ENCODE measurements around the gene PLEKHG4. TPM values are rescaled to one million over a fixed set of nuclear protein-coding genes. Genes with fewer than 3 reads are reported as not detected.

PLEKHG4 gene
- total and polyA plus RNA-seq, 9 of the 15 experiments (the other 6 are each of a cell fraction or from before 2014, with no cell fraction given) = 3.7 to 36.8 (median 17.9) TPM

DNA sequence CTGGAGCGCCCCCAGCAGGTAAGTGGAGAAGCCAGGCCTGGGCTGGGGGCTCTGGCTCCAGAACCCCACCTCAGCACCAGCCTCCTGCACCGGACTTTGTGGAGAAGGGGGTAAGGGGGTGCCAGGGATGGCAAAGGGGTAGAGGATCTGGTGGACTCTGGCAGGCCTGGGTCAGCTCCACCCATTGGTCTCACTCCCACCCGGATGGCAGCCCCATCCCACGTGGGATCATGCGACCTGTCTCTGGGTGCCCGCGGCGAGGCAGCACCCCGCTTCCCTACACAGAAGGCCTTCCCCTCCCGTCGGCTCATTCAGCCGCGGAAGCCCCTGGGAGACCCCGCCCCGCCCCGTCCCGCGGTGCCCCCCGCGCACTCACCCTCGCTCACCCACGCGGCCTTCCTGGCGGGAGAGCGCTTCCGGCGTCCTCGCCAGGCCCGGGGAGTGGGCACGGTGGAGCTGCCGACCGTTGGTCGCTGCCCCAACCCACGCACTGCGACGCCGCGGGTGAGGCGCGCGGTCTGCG is 498 bp upstream of the PLEKHG4 start (continued):
- TF ChIP-seq ZBTB11 (CRISPR knock-in tag; IDR thresholded peaks at IDR 0.05) (no peak), SIN3B (IDR thresholded peaks at IDR 0.05; ENCODE audit: low read depth) (0 out of 2 replicates have a peak, but pooled peaks have one; percentile 53), BRD9 (IDR thresholded peaks at IDR 0.05; ENCODE audit: low read depth, partially characterized antibody) (peak; percentile 57), FOXP1 (CRISPR knock-in tag; IDR thresholded peaks at IDR 0.05) (0 out of 2 replicates have a peak, but pooled peaks have one; percentile 51), MYNN (IDR thresholded peaks at IDR 0.05) (peak; percentile 22; the same call in 1 of the 2 replicates), MYNN (CRISPR knock-in tag; IDR thresholded peaks at IDR 0.05) (no peak), TEAD2 (tag; IDR thresholded peaks at IDR 0.05) (no peak), SMARCE1 (IDR thresholded peaks at IDR 0.05) (0 out of 2 replicates have a peak, but pooled peaks have one; percentile 47), HDAC1 (IDR thresholded peaks at IDR 0.05) (peak in 1 of 2 experiments; percentile 81; a peak in 2 of 4 replicates), ZNF143 (CRISPR knock-in tag; IDR thresholded peaks at IDR 0.05) (peak; percentile 51; the same call in 1 of the 2 replicates), ZEB2 (IDR thresholded peaks at IDR 0.05) (peak; percentile 74), ZNF511 (CRISPR knock-in tag; IDR thresholded peaks at IDR 0.05) (peak; percentile 73; the same call in 1 of the 2 replicates), TBL1XR1 (IDR thresholded peaks at IDR 0.05; ENCODE audit: low read length in 2 of 2) (0 out of 4 replicates have a peak, but pooled peaks of 1 of the 2 experiments have one; percentile 21), RBFOX2 (IDR thresholded peaks at IDR 0.05; ENCODE audit: low read depth, low read length) (peak; percentile 55; the same call in 1 of the 2 replicates), MTA3 (IDR thresholded peaks at IDR 0.05; ENCODE audit: borderline replicate concordance) (0 out of 2 replicates have a peak, but pooled peaks have one; percentile 12)
- TF ChIP-seq, protein P1, sequence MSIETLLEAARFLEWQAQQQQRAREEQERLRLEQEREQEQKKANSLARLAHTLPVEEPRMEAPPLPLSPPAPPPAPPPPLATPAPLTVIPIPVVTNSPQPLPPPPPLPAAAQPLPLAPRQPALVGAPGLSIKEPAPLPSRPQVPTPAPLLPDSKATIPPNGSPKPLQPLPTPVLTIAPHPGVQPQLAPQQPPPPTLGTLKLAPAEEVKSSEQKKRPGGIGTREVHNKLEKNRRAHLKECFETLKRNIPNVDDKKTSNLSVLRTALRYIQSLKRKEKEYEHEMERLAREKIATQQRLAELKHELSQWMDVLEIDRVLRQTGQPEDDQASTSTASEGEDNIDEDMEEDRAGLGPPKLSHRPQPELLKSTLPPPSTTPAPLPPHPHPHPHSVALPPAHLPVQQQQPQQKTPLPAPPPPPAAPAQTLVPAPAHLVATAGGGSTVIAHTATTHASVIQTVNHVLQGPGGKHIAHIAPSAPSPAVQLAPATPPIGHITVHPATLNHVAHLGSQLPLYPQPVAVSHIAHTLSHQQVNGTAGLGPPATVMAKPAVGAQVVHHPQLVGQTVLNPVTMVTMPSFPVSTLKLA (conservative IDR thresholded peaks at IDR 0.05) = peak; percentile 78 to 80
- TF ChIP-seq, protein P2, sequence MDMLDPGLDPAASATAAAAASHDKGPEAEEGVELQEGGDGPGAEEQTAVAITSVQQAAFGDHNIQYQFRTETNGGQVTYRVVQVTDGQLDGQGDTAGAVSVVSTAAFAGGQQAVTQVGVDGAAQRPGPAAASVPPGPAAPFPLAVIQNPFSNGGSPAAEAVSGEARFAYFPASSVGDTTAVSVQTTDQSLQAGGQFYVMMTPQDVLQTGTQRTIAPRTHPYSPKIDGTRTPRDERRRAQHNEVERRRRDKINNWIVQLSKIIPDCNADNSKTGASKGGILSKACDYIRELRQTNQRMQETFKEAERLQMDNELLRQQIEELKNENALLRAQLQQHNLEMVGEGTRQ (CRISPR knock-in tag; IDR thresholded peaks at IDR 0.05) = peak; percentile 41; the same call in 1 of the 2 replicates
- TF ChIP-seq, protein P3, sequence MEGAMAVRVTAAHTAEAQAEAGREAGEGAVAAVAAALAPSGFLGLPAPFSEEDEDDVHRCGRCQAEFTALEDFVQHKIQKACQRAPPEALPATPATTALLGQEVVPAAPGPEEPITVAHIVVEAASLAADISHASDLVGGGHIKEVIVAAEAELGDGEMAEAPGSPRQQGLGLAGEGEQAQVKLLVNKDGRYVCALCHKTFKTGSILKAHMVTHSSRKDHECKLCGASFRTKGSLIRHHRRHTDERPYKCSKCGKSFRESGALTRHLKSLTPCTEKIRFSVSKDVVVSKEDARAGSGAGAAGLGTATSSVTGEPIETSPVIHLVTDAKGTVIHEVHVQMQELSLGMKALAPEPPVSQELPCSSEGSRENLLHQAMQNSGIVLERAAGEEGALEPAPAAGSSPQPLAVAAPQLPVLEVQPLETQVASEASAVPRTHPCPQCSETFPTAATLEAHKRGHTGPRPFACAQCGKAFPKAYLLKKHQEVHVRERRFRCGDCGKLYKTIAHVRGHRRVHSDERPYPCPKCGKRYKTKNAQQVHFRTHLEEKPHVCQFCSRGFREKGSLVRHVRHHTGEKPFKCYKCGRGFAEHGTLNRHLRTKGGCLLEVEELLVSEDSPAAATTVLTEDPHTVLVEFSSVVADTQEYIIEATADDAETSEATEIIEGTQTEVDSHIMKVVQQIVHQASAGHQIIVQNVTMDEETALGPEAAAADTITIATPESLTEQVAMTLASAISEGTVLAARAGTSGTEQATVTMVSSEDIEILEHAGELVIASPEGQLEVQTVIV (CRISPR knock-in tag; IDR thresholded peaks at IDR 0.05; ENCODE audit: borderline replicate concordance) = no peak
